ENCODE results near the gene MRPS27.

MRPS27 gene

DNA sequence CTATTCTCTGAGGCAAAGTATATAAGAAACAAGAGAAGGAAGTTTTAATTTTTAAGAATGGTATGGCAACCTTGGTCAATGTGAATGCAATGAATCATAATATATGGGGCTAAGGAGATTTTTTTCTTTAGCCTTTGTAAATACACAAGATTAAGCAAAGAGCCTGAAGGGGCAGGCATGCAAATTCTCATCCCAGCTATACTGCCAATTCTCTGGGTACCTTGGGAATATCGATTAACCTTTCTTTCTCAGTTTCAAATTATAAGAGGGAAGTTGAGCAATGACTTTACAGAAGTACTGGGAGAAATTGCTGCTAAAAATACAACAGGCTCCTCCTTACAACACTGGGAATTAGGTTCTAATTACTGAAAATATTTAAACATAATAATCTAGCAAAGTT lies 97.5 kb downstream of the MRPS27 start:
- TF ChIP-seq, protein P1, sequence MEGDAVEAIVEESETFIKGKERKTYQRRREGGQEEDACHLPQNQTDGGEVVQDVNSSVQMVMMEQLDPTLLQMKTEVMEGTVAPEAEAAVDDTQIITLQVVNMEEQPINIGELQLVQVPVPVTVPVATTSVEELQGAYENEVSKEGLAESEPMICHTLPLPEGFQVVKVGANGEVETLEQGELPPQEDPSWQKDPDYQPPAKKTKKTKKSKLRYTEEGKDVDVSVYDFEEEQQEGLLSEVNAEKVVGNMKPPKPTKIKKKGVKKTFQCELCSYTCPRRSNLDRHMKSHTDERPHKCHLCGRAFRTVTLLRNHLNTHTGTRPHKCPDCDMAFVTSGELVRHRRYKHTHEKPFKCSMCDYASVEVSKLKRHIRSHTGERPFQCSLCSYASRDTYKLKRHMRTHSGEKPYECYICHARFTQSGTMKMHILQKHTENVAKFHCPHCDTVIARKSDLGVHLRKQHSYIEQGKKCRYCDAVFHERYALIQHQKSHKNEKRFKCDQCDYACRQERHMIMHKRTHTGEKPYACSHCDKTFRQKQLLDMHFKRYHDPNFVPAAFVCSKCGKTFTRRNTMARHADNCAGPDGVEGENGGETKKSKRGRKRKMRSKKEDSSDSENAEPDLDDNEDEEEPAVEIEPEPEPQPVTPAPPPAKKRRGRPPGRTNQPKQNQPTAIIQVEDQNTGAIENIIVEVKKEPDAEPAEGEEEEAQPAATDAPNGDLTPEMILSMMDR (conservative IDR thresholded peaks at IDR 0.05) = no peak
- H3K27ac ChIP-seq = no peak overlapping the region

DNA sequence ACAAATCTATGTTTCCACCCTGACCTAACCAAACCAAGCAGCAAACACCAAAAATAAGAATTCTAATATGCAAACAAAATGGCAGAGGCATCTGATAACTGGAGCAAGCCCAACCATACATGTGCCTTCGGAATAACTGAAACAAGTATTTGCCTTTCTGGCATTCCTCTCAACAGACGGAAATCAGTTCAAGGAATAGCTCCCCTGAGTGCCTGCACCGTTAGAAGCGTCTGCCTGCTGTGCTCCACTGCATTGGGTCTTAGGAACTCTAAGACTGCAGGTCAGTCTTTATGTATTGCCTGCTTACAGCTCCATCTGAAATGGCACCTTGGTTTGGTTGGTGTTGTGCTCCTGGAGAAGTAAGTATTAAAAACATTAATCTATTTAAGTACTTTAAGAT lies 98.5 kb downstream of the MRPS27 start:
- H3K27ac ChIP-seq = no peak overlapping the region

DNA sequence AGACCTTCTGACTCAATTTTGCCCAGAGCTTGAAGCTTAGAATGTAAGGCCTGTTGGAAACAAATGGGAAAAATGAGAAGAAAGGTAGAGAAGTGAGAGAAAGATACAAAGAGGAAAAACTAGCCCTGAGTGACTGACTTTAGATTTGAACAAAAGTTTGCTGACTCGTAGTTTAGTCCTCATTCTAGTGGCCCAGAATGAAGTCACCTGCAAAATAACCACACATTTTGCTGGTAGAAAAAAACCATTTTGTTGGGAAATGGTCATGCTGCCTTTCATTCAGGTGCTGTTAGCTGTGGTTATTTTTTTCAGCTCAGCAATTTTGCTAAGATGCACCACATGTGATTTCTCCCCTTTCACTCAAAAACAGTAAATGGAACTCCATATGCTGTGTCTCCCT lies 98.9 kb downstream of the MRPS27 start:
- TF ChIP-seq, protein P1 (conservative IDR thresholded peaks at IDR 0.05) = no peak
- H3K27ac ChIP-seq = no peak overlapping the region

More for the DNA sequence above, 98.5 kb downstream of the MRPS27 start:
- TF ChIP-seq, protein P1 (conservative IDR thresholded peaks at IDR 0.05) = no peak

DNA sequence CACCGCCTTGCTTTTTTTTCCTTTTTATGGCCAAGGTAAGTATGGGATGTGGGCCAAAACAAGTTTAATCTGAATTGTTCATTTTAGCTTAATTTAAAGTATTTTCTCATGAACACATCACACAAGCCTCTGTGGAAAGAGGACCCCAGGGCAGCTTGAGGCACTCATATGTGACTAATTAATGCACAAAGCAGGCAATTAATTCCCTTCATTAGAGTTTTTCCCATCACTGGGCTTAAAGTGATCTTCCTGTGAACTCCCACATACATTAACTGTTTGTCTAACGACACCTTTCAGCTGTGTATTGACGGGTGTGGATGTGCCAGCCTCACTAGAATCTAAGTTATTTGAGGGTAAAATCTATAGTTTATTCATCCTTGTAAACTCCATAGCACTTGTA lies 103.3 kb downstream of the MRPS27 start:
- no peak overlapping the region for H3K27ac ChIP-seq
- TF ChIP-seq, protein P1 (conservative IDR thresholded peaks at IDR 0.05) = no peak

DNA sequence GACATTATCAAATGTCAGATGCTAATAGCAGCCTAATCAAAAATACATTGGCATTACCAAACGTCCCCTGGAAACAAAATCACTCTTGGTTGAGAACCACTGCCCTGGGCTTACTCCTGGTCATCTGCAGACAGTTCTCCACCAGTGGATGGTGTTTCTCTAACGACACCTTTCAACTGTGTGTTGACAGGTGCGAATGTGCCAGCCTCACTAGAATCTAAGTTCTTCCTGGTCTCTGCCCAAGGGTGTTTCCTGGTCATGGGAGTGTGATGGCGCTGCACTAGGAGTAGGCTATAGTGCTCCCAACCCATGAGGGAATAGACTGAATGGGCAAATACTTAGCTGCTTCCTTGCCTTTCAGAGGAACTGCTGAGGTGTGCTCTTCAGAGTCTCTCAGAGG lies 105.9 kb downstream of the MRPS27 start:
- TF ChIP-seq, protein P1 (conservative IDR thresholded peaks at IDR 0.05) = no peak
- H3K27ac ChIP-seq = no peak overlapping the region

DNA sequence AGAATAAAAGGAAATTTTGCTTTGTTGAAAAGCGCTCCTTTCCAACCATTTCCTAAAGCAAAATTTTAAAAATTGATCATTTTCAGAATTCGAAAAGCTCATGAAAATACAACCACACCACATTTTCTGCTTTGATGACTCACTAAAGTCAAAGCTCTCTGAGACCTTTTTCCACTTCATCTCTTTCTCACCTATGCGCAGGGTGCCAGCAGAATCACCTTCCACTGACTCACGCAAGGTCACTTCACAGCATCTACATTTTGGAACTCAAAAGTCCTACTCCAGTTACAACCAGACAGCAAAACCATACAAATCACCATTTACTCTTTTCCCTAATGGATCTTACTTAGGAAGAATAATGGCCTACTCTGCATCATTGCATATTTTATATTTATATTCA lies 106.6 kb downstream of the MRPS27 start:
- TF ChIP-seq, protein P1 (conservative IDR thresholded peaks at IDR 0.05) = no peak
- no peak overlapping the region for H3K27ac ChIP-seq

DNA sequence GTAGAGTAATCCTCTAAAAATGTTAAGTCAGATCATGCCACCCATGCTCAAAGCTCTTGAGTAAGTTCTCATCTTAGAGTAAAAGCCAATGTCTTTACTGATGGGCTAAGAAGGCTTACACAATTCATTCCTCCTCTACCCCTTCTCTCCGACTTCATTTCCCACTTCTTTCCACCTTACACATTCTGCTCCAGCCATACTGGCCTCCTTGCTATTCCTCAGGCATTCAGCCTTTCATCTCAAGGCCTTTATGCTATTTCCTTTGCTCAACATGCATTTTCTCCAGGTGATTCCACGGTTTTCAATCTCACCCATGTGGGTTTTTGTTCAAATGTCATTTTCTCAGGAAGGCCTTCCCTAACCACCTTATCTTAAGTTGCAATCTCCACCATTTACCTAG lies 107.9 kb downstream of the MRPS27 start:
- H3K27ac ChIP-seq = no peak overlapping the region
- TF ChIP-seq, protein P1 (conservative IDR thresholded peaks at IDR 0.05) = no peak

All from VCaP (cell line).